Panc1 (cell line): ENCODE data around the gene C1QTNF1. TPM values are rescaled to one million over a fixed set of nuclear protein-coding genes. Genes with fewer than 3 reads are reported as not detected.

ENCODE experiments used
- ATAC-seq: fragments of 200-7000 bp; cut with Tn5 transposase; 2 replicates; pipeline ENCODE4 v1.9.1; 2020; ENCODE audit warnings: mild to moderate bottlenecking, moderate library complexity
- BruUV-seq: library from RNA; stranded (reverse); fragments of 400-500 nt; replicated peaks from 2 replicates; lab custom pipeline; 2021; lab: Mats Ljungman, UMichigan
- CTCF ChIA-PET: fragments of 300-600 bp; sonication (Branson Sonifier 250); formaldehyde crosslinking; loops from one replicate; lab custom pipeline; 2022; ENCODE audit warnings: antibody characterized with exemption; lab: Charles Lee
- POLR2A ChIA-PET: fragments of 300-600 bp; sonication (Branson Sonifier 250); formaldehyde crosslinking; loops from one replicate; lab custom pipeline; 2022; ENCODE audit warnings: antibody characterized with exemption; lab: Charles Lee
- DNase-seq: peaks from one replicate; pipeline ENCODE4 v3.0.0-alpha.2; 2010; ENCODE audit warnings: low read depth, low spot score
- H3K27ac ChIP-seq: 2 replicates; pipeline ENCODE4 v1.5.1; 2011; ENCODE audit warnings: mild to moderate bottlenecking, low read length, inconsistent platforms
- H3K27me3 ChIP-seq: fragments of 200-500 bp; sonication (Bioruptor generic); 2 replicates; pipeline ENCODE4 v1.6.0; 2014; ENCODE audit warnings: low read length, inconsistent platforms; ENCODE audit not compliant: control insufficient read depth, insufficient read depth
- H3K36me3 ChIP-seq: fragments of 200-500 bp; sonication (Bioruptor generic); 2 replicates; pipeline ENCODE4 v1.5.1; 2014; ENCODE audit warnings: inconsistent platforms, mild to moderate bottlenecking, low read length, moderate library complexity; ENCODE audit not compliant: control insufficient read depth, insufficient read depth
- H3K4me1 ChIP-seq: 2 replicates; pipeline ENCODE4 v1.5.1; 2011; ENCODE audit warnings: inconsistent platforms, mild to moderate bottlenecking, low read length, moderate library complexity; ENCODE audit not compliant: control insufficient read depth, insufficient read depth
- H3K4me3 ChIP-seq, 2 experiments: 2 replicates each; pipeline ENCODE4 v1.5.1; 2011 to 2012; ENCODE audit warnings: low read depth in 2 of 2, low read length in 2 of 2, mild to moderate bottlenecking in 2 of 2, inconsistent platforms in 1 of 2, moderate library complexity in 1 of 2
- H3K9me3 ChIP-seq: fragments of 200-500 bp; sonication (Bioruptor generic); 2 replicates; pipeline ENCODE4 v1.5.1; 2014; ENCODE audit warnings: low read depth, mild to moderate bottlenecking, inconsistent platforms, low read length, moderate library complexity; ENCODE audit not compliant: control insufficient read depth, insufficient read depth
- CTCF ChIP-seq: fragments of 450-650 bp; IDR thresholded peaks from 2 replicates; pipeline ENCODE4 v1.5.1; 2017; ENCODE audit warnings: mild to moderate bottlenecking
- POLR2AphosphoS5 ChIP-seq: IDR thresholded peaks from 2 replicates; pipeline ENCODE4 v1.6.1; 2012; ENCODE audit warnings: mild to moderate bottlenecking, low read depth, low read length, moderate library complexity
- REST ChIP-seq, 2 experiments: IDR thresholded peaks; 2 replicates each; pipeline ENCODE4 v1.6.1; 2011 to 2012; ENCODE audit warnings: low read depth in 2 of 2, control low read depth in 1 of 2, low read length in 1 of 2, mild to moderate bottlenecking in 1 of 2, moderate library complexity in 1 of 2; ENCODE audit not compliant: insufficient read depth in 1 of 2
- SIN3A ChIP-seq: IDR thresholded peaks from 2 replicates; pipeline ENCODE4 v1.6.1; 2012; ENCODE audit warnings: low read depth, mild to moderate bottlenecking, low read length, moderate library complexity, borderline replicate concordance; ENCODE audit not compliant: insufficient read depth
- TCF7L2 ChIP-seq: IDR thresholded peaks from 2 replicates; pipeline ENCODE4 v1.6.1; 2011; ENCODE audit warnings: mild to moderate bottlenecking, low read depth, low read length, inconsistent platforms
- in situ Hi-C: cut with HindIII; loops from 2 replicates; pipeline ENCODE4 v1.10.0; 2016; ENCODE audit warnings: low sequenced_read_pairs, low pct_unique_long_range_greater_than_20kb
- intact Hi-C: fragments of 100-400 bp; cut with micrococcal nuclease; formaldehyde crosslinking; loops from one replicate; pipeline ENCODE4 v1.10.0; 2022; ENCODE audit not compliant: unreplicated experiment
- total RNA-seq: library from RNA; stranded (reverse); gene quantifications from one replicate; pipeline ENCODE4 v1.2.1, GENCODE V29; 2021; ENCODE audit not compliant: unreplicated experiment

C1QTNF1 gene
- total RNA-seq, 1 experiment from 2014 or later: 1.5 TPM

- POLR2A ChIA-PET: no interaction called here
- ATAC-seq (no peak), DNase-seq (no peak)
- Histone ChIP-seq H3K36me3 (no peaks in the 10 kb centered on the region), H3K27ac (no peak overlapping the region), H3K27me3 (no peaks in the 10 kb centered on the region), H3K9me3 (no peaks in the 10 kb centered on the region), H3K4me1 (peaks cover 5% of the 10 kb centered on the region; the same call in 1 of the 2 replicates), H3K4me3 (no peak overlapping the region)
- CTCF ChIA-PET: no interaction called here
- in situ Hi-C loops: no loop called here
- no TSS peak for BruUV-seq
- TF ChIP-seq TCF7L2 (no peak), CTCF (no peak), SIN3A (no peak), REST (IDR thresholded peaks at IDR 0.05; ENCODE audit: insufficient read depth in 1 of 2, low read depth in 2 of 2, low read length in 1 of 2) (no peak), POLR2AphosphoS5 (no peak)
- intact Hi-C loops: no loop called here
Observed at GRCh38 chr17:79078476-79079190, 54.7 kb downstream of the C1QTNF1 start.

- Histone ChIP-seq H3K4me3 (no peak overlapping the region), H3K36me3 (no peaks in the 10 kb centered on the region), H3K9me3 (no peaks in the 10 kb centered on the region), H3K4me1 (0 out of 2 replicates have a peak, but pooled peaks cover 5% of the 10 kb centered on the region), H3K27ac (no peak overlapping the region), H3K27me3 (no peaks in the 10 kb centered on the region)
- BruUV-seq: no TSS peak
- intact Hi-C loops (no loop called here), in situ Hi-C loops (no loop called here)
- DNase-seq (no peak), ATAC-seq (no peak)
- POLR2A ChIA-PET: no interaction called here
- TF ChIP-seq SIN3A: no peak
- CTCF ChIA-PET: no interaction called here
Observed at GRCh38 chr17:79079421-79080200, 55.6 kb downstream of the C1QTNF1 start.
